Breast epithelium (tissue), 3 donors: ENCODE measurements around the gene ANKRD55.

Experiments
- POLR2A ChIP-seq: fragments of 450-650 bp; IDR thresholded peaks from one replicate; pipeline ENCODE4 v1.6.1; 2016; ENCODE audit warnings: antibody characterized with exemption, mild to moderate bottlenecking, moderate library complexity
- POLR2AphosphoS5 ChIP-seq, 3 donors: sonication (generic); formaldehyde crosslinking; IDR thresholded peaks; one replicate each; pipeline ENCODE4 v1.6.1; 2017; ENCODE audit warnings: antibody characterized with exemption in 3 of 3
- TF ChIP-seq, protein P1 (sequence below), 3 donors: fragments of 450-650 bp; IDR thresholded peaks; one replicate each; pipeline ENCODE4 v1.5.1; 2016 to 2017; ENCODE audit warnings: antibody characterized with exemption in 3 of 3, mild to moderate bottlenecking in 3 of 3, moderate library complexity in 3 of 3

- TF ChIP-seq POLR2AphosphoS5 (IDR thresholded peaks at IDR 0.05) = no peak
- TF ChIP-seq, protein P1, sequence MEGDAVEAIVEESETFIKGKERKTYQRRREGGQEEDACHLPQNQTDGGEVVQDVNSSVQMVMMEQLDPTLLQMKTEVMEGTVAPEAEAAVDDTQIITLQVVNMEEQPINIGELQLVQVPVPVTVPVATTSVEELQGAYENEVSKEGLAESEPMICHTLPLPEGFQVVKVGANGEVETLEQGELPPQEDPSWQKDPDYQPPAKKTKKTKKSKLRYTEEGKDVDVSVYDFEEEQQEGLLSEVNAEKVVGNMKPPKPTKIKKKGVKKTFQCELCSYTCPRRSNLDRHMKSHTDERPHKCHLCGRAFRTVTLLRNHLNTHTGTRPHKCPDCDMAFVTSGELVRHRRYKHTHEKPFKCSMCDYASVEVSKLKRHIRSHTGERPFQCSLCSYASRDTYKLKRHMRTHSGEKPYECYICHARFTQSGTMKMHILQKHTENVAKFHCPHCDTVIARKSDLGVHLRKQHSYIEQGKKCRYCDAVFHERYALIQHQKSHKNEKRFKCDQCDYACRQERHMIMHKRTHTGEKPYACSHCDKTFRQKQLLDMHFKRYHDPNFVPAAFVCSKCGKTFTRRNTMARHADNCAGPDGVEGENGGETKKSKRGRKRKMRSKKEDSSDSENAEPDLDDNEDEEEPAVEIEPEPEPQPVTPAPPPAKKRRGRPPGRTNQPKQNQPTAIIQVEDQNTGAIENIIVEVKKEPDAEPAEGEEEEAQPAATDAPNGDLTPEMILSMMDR (IDR thresholded peaks at IDR 0.05) = no peak
- TF ChIP-seq POLR2A = no peak
Measured at GRCh38 chr5:56168066-56168478, 65.1 kb downstream of the ANKRD55 start.
